Measurements from ENCODE around the gene GRIK4.

DNA sequence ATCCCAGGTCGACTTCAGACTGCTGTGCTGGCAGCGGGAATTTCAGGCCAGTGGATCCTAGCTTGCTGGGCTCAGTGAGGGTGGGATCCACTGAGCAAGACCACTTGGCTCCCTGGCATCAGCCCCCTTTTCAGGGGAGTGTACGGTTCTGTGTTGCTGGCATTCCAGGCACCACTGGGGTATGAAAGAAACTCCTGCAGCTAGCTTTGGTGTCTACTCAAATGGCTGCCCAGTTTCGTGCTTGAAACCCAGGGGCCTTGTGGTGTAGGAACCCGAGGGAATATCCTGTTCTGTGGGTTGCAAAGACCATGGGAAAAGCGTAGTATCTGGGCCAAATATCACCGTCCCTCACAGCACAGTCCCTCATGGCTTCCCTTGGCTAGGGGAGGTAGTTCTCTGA, 254.8 kb downstream of the GRIK4 start:
- TF ChIP-seq, protein P1, sequence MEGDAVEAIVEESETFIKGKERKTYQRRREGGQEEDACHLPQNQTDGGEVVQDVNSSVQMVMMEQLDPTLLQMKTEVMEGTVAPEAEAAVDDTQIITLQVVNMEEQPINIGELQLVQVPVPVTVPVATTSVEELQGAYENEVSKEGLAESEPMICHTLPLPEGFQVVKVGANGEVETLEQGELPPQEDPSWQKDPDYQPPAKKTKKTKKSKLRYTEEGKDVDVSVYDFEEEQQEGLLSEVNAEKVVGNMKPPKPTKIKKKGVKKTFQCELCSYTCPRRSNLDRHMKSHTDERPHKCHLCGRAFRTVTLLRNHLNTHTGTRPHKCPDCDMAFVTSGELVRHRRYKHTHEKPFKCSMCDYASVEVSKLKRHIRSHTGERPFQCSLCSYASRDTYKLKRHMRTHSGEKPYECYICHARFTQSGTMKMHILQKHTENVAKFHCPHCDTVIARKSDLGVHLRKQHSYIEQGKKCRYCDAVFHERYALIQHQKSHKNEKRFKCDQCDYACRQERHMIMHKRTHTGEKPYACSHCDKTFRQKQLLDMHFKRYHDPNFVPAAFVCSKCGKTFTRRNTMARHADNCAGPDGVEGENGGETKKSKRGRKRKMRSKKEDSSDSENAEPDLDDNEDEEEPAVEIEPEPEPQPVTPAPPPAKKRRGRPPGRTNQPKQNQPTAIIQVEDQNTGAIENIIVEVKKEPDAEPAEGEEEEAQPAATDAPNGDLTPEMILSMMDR (IDR thresholded peaks at IDR 0.05; ENCODE audit: insufficient read depth, low read depth, low read length), result no peak
- no peak for TF ChIP-seq EZH2 (IDR thresholded peaks at IDR 0.05; ENCODE audit: insufficient read depth, low read length)
